Glutamatergic neuron (in vitro differentiated cells): Measurements from ENCODE around the gene DLL4. TPM values are rescaled to one million over a fixed set of nuclear protein-coding genes. Genes with fewer than 3 reads are reported as not detected.

Experiments used
- DNase-seq: peaks from one replicate; pipeline ENCODE4 v3.0.0; 2022
- H3K27ac Mint-ChIP-seq: one replicate; pipeline ENCODE4 v1.8.0; 2020; ENCODE audit warnings: mild to moderate bottlenecking, mixed read lengths, inconsistent platforms; ENCODE audit not compliant: unreplicated experiment
- H3K27me3 Mint-ChIP-seq: one replicate; pipeline ENCODE4 v1.8.0; 2020; ENCODE audit warnings: mild to moderate bottlenecking, moderate library complexity, mixed read lengths, inconsistent platforms; ENCODE audit not compliant: unreplicated experiment
- H3K36me3 Mint-ChIP-seq: one replicate; pipeline ENCODE4 v1.8.0; 2020; ENCODE audit warnings: mild to moderate bottlenecking, mixed read lengths, inconsistent platforms; ENCODE audit not compliant: unreplicated experiment
- H3K4me1 Mint-ChIP-seq: one replicate; pipeline ENCODE4 v1.8.0; 2020; ENCODE audit warnings: mild to moderate bottlenecking, low read depth, mixed read lengths, inconsistent platforms; ENCODE audit not compliant: unreplicated experiment
- H3K4me3 Mint-ChIP-seq: one replicate; pipeline ENCODE4 v1.8.0; 2020; ENCODE audit warnings: mild to moderate bottlenecking, mixed read lengths, inconsistent platforms; ENCODE audit not compliant: unreplicated experiment
- H3K9me3 Mint-ChIP-seq: one replicate; pipeline ENCODE4 v1.8.0; 2020; ENCODE audit warnings: mild to moderate bottlenecking, moderate library complexity, mixed read lengths, inconsistent platforms; ENCODE audit not compliant: unreplicated experiment
- CTCF ChIP-seq: fragments of 200-600 bp; sonication (generic); IDR thresholded peaks from one replicate; pipeline ENCODE4 v1.5.0; 2021; ENCODE audit not compliant: partially characterized antibody, unreplicated experiment
- total RNA-seq: library from RNA; stranded (reverse); fragmentation: NEBNext Ultra II Directional; extraction: Animal tissue kit (Norgen Biotek cat#: 25700); gene quantifications from one replicate; pipeline ENCODE4 v1.2.1, GENCODE V29; 2021; ENCODE audit not compliant: unreplicated experiment

The DLL4 gene
- total RNA-seq, 1 donor from 2014 or later: 12.5 TPM

- Mint-ChIP-seq H3K9me3 (no peaks in the 10 kb centered on the region), H3K4me3 (no peak overlapping the region), H3K27me3 (no peaks in the 10 kb centered on the region), H3K4me1 (no peaks in the 10 kb centered on the region), H3K36me3 (no peaks in the 10 kb centered on the region), H3K27ac (no peak overlapping the region)
- no peak for TF ChIP-seq CTCF
- no peak for DNase-seq
Measured at GRCh38 chr15:40984964-40985363, 55.8 kb downstream of the DLL4 start.

GRCh38 chr15:40985541-40986330 is 56.6 kb downstream of the DLL4 start:
- no peaks in the 10 kb centered on the region for H3K4me1 Mint-ChIP-seq
- H3K36me3 Mint-ChIP-seq: no peaks in the 10 kb centered on the region
- no peak for TF ChIP-seq CTCF
- DNase-seq: no peak
- no peak overlapping the region for H3K4me3 Mint-ChIP-seq
- H3K9me3 Mint-ChIP-seq: no peaks in the 10 kb centered on the region
- no peak overlapping the region for H3K27ac Mint-ChIP-seq
- no peaks in the 10 kb centered on the region for H3K27me3 Mint-ChIP-seq

- no peak for DNase-seq
- Mint-ChIP-seq H3K36me3 (peaks cover 6% of the 10 kb centered on the region), H3K27ac (no peak overlapping the region), H3K4me3 (no peak overlapping the region), H3K27me3 (no peaks in the 10 kb centered on the region), H3K4me1 (no peaks in the 10 kb centered on the region), H3K9me3 (no peaks in the 10 kb centered on the region)
- no peak for TF ChIP-seq CTCF
Measured at GRCh38 chr15:40986820-40987219, 57.7 kb downstream of the DLL4 start.

- Mint-ChIP-seq H3K4me3 (no peak overlapping the region), H3K36me3 (peaks cover 6% of the 10 kb centered on the region), H3K27me3 (no peaks in the 10 kb centered on the region), H3K9me3 (no peaks in the 10 kb centered on the region), H3K27ac (no peak overlapping the region), H3K4me1 (no peaks in the 10 kb centered on the region)
- TF ChIP-seq CTCF: no peak
- no peak for DNase-seq
Measured at GRCh38 chr15:40988156-40988555, 59.0 kb downstream of the DLL4 start.

Other genes with a start within 250 kb of the DLL4 start
- gene RAD51, start 234.2 kb upstream of the DLL4 start, total RNA-seq: 5.0 TPM
- gene RMDN3, start 174.1 kb upstream of the DLL4 start, total RNA-seq: 37.1 TPM
- 5.0 TPM for gene GCHFR, start 165.3 kb upstream of the DLL4 start, total RNA-seq
- gene C15orf62, start 159.4 kb upstream of the DLL4 start, total RNA-seq: 0.17 TPM
- 11.8 TPM for gene ZFYVE19, start 122.3 kb upstream of the DLL4 start, total RNA-seq
- gene DNAJC17, start 121.9 kb upstream of the DLL4 start, total RNA-seq: 43.2 TPM
- gene PPP1R14D, start 100.6 kb upstream of the DLL4 start, total RNA-seq: not detected
- gene SPINT1, start 85.3 kb upstream of the DLL4 start, total RNA-seq: 6.0 TPM
- gene RHOV, start 55.1 kb upstream of the DLL4 start, total RNA-seq: 1.8 TPM
- gene VPS18, start 34.9 kb upstream of the DLL4 start, total RNA-seq: 33.5 TPM
- 45.6 TPM for gene CHAC1, start 24.1 kb downstream of the DLL4 start, total RNA-seq
- gene INO80, start 186.9 kb downstream of the DLL4 start, total RNA-seq: 20.4 TPM